Trophoblast cell (in vitro differentiated cells and primary cell): ENCODE data around the gene KCNIP4.

Source experiments
- DNase-seq, 2 donors: peaks; one replicate each; pipeline ENCODE4 v3.0.0-alpha.2; 2016
- H2AFZ ChIP-seq: 2 replicates; pipeline ENCODE4 v1.6.1; 2013; ENCODE audit warnings: low read length, moderate library complexity, mild to moderate bottlenecking; ENCODE audit not compliant: insufficient read depth, poor library complexity
- H2AK5ac ChIP-seq: 2 replicates; pipeline ENCODE4 v1.6.1; 2013; ENCODE audit warnings: mild to moderate bottlenecking, low read length
- H2BK120ac ChIP-seq: 2 replicates; pipeline ENCODE4 v1.6.1; 2013; ENCODE audit warnings: low read length, mild to moderate bottlenecking, moderate library complexity; ENCODE audit not compliant: insufficient read depth, poor library complexity
- H2BK12ac ChIP-seq: 2 replicates; pipeline ENCODE4 v1.6.1; 2013; ENCODE audit warnings: mild to moderate bottlenecking, low read length, moderate library complexity
- H2BK5ac ChIP-seq: 2 replicates; pipeline ENCODE4 v1.6.1; 2013; ENCODE audit warnings: low read length, low read depth, moderate library complexity, mild to moderate bottlenecking; ENCODE audit not compliant: poor library complexity
- H3K14ac ChIP-seq: 2 replicates; pipeline ENCODE4 v1.6.1; 2013; ENCODE audit warnings: mild to moderate bottlenecking, low read length
- H3K18ac ChIP-seq: 2 replicates; pipeline ENCODE4 v1.6.1; 2013; ENCODE audit warnings: mild to moderate bottlenecking, low read length
- H3K23ac ChIP-seq: 2 replicates; pipeline ENCODE4 v1.6.1; 2013; ENCODE audit warnings: low read length
- H3K27ac ChIP-seq: 2 replicates; pipeline ENCODE4 v1.5.1; 2013; ENCODE audit warnings: low read depth, mild to moderate bottlenecking, inconsistent platforms, low read length, moderate library complexity
- H3K27me3 ChIP-seq: 2 replicates; pipeline ENCODE4 v1.6.1; 2013; ENCODE audit warnings: inconsistent platforms, mild to moderate bottlenecking, low read length, moderate library complexity; ENCODE audit not compliant: insufficient read depth
- H3K36me3 ChIP-seq, 2 experiments: 1 replicate in 1 of 2; 2 replicates in 1 of 2; pipeline ENCODE4 v1.6.1; 2013; ENCODE audit warnings: low read length in 2 of 2, mild to moderate bottlenecking in 2 of 2, moderate library complexity in 1 of 2; ENCODE audit not compliant: insufficient read depth in 2 of 2, control insufficient read depth in 1 of 2
- H3K4ac ChIP-seq: 2 replicates; pipeline ENCODE4 v1.6.1; 2013; ENCODE audit warnings: low read depth, mild to moderate bottlenecking, low read length, moderate library complexity
- H3K4me1 ChIP-seq, 2 experiments: 1 replicate in 1 of 2; 2 replicates in 1 of 2; pipeline ENCODE4 v1.6.1; 2013; ENCODE audit warnings: low read length in 2 of 2, mild to moderate bottlenecking in 2 of 2, moderate library complexity in 1 of 2; ENCODE audit not compliant: insufficient read depth in 2 of 2, control insufficient read depth in 1 of 2
- H3K4me2 ChIP-seq: 2 replicates; pipeline ENCODE4 v1.6.1; 2013; ENCODE audit warnings: inconsistent platforms, mild to moderate bottlenecking, low read length, moderate library complexity
- H3K4me3 ChIP-seq: 2 replicates; pipeline ENCODE4 v1.5.1; 2013; ENCODE audit warnings: mild to moderate bottlenecking, low read depth, low read length, inconsistent platforms
- H3K79me1 ChIP-seq: one replicate; pipeline ENCODE4 v1.6.1; 2013; ENCODE audit warnings: low read length
- H3K79me2 ChIP-seq: 2 replicates; pipeline ENCODE4 v1.6.1; 2013; ENCODE audit warnings: low read length, mild to moderate bottlenecking; ENCODE audit not compliant: control insufficient read depth, insufficient read depth, poor library complexity
- H3K9ac ChIP-seq: 2 replicates; pipeline ENCODE4 v1.6.1; 2013; ENCODE audit warnings: mild to moderate bottlenecking, low read length
- H3K9me3 ChIP-seq: 2 replicates; pipeline ENCODE4 v1.6.1; 2013; ENCODE audit warnings: low read depth, mild to moderate bottlenecking, control low read depth, inconsistent platforms, low read length; ENCODE audit not compliant: insufficient read depth
- H4K12ac ChIP-seq: 2 replicates; pipeline ENCODE4 v1.6.1; 2013; ENCODE audit warnings: low read depth, mild to moderate bottlenecking, low read length, moderate library complexity
- H4K8ac ChIP-seq: 2 replicates; pipeline ENCODE4 v1.6.1; 2013; ENCODE audit warnings: low read depth, mild to moderate bottlenecking, low read length, moderate library complexity
- H4K91ac ChIP-seq: one replicate; pipeline ENCODE4 v1.6.1; 2013; ENCODE audit warnings: low read depth, mild to moderate bottlenecking, low read length, moderate library complexity
- WGBS: extraction: QIAGEN DNeasy Blood & Tissue Kit; methylation state at CpG from one replicate; pipeline ENCODE4 v1.1.7; 2013; ENCODE audit warnings: missing lambda C conversion rate; ENCODE audit not compliant: insufficient read length, insufficient coverage; ENCODE audit errors: extremely low coverage; 5-methylcytosine and 5-hydroxymethylcytosine counted together

Gene KCNIP4

GRCh38 chr4:20698820-20699219 lies 1249.8 kb downstream of the KCNIP4 start:
- H3K4ac ChIP-seq: no peak overlapping the region
- WGBS: no CpG with 5 or more reads among the region's 4 CpGs
- H3K4me2 ChIP-seq: no peak overlapping the region

GRCh38 chr4:20698382-20698781 lies 1250.2 kb downstream of the KCNIP4 start:
- H3K79me2 ChIP-seq: peaks cover 3% of the 10 kb centered on the region
- H3K27me3 ChIP-seq: no peaks in the 10 kb centered on the region
- no peak overlapping the region for H4K12ac ChIP-seq
- no peak overlapping the region for H3K23ac ChIP-seq
- no peak overlapping the region for H2BK5ac ChIP-seq
- H3K36me3 ChIP-seq: no peaks in the 10 kb centered on the region
- H3K14ac ChIP-seq: no peak overlapping the region
- H3K9ac ChIP-seq: no peak overlapping the region
- no peak overlapping the region for H3K4me2 ChIP-seq
- H3K27ac ChIP-seq: no peak overlapping the region
- H4K8ac ChIP-seq: no peak overlapping the region
- no peak overlapping the region for H2BK120ac ChIP-seq
- H3K79me1 ChIP-seq: peaks cover 3% of the 10 kb centered on the region
- no peak overlapping the region for H3K4me3 ChIP-seq
- WGBS: no CpG with 5 or more reads among the region's 4 CpGs
- H2BK12ac ChIP-seq: no peak overlapping the region
- no peak overlapping the region for H2AK5ac ChIP-seq
- no peak overlapping the region for H3K18ac ChIP-seq
- H2AFZ ChIP-seq: no peak overlapping the region
- peaks cover 0 to 4% of the 10 kb centered on the region in 2 experiments for H3K4me1 ChIP-seq
- H3K9me3 ChIP-seq: no peaks in the 10 kb centered on the region
- no peak overlapping the region for H3K4ac ChIP-seq
- no peak overlapping the region for H4K91ac ChIP-seq
- peak in 1 of 2 donors; percentile 10 for DNase-seq

More at GRCh38 chr4:20698820-20699219, 1249.8 kb downstream of the KCNIP4 start:
- Histone ChIP-seq H2BK5ac (no peak overlapping the region), H4K8ac (no peak overlapping the region), H3K27me3 (no peaks in the 10 kb centered on the region), H3K9me3 (no peaks in the 10 kb centered on the region), H4K91ac (no peak overlapping the region), H2AFZ (no peak overlapping the region), H2AK5ac (no peak overlapping the region), H2BK12ac (no peak overlapping the region), H3K4me3 (no peak overlapping the region), H3K18ac (no peak overlapping the region), H3K36me3 (no peaks in the 10 kb centered on the region), H3K79me2 (peaks cover 3% of the 10 kb centered on the region), H3K27ac (no peak overlapping the region), H3K4me1 (peaks cover 0 to 4% of the 10 kb centered on the region in 2 experiments), H3K9ac (no peak overlapping the region), H3K23ac (no peak overlapping the region), H3K14ac (no peak overlapping the region), H2BK120ac (no peak overlapping the region), H4K12ac (no peak overlapping the region), H3K79me1 (peaks cover 3% of the 10 kb centered on the region)
- DNase-seq: no peak

- no peak overlapping the region for H3K14ac ChIP-seq
- peaks cover 0 to 4% of the 10 kb centered on the region in 2 experiments for H3K4me1 ChIP-seq
- H3K9ac ChIP-seq: no peak overlapping the region
- no peaks in the 10 kb centered on the region for H3K27me3 ChIP-seq
- H2BK120ac ChIP-seq: no peak overlapping the region
- H3K36me3 ChIP-seq: no peaks in the 10 kb centered on the region
- peaks cover 3% of the 10 kb centered on the region for H3K79me2 ChIP-seq
- no peak overlapping the region for H3K27ac ChIP-seq
- no peak overlapping the region for H2BK12ac ChIP-seq
- no peak for DNase-seq
- H2BK5ac ChIP-seq: no peak overlapping the region
- peaks cover 3% of the 10 kb centered on the region for H3K79me1 ChIP-seq
- H3K4me3 ChIP-seq: no peak overlapping the region
- no peak overlapping the region for H3K18ac ChIP-seq
- H4K8ac ChIP-seq: no peak overlapping the region
- H3K23ac ChIP-seq: no peak overlapping the region
- WGBS: no CpG with 5 or more reads among the region's 1 CpG
- no peak overlapping the region for H4K12ac ChIP-seq
- H4K91ac ChIP-seq: no peak overlapping the region
- no peak overlapping the region for H2AFZ ChIP-seq
- H3K9me3 ChIP-seq: no peaks in the 10 kb centered on the region
- no peak overlapping the region for H3K4ac ChIP-seq
- no peak overlapping the region for H2AK5ac ChIP-seq
- no peak overlapping the region for H3K4me2 ChIP-seq
Observed at GRCh38 chr4:20696815-20697214, 1251.8 kb downstream of the KCNIP4 start.

GRCh38 chr4:20687864-20688263 lies 1260.7 kb downstream of the KCNIP4 start:
- Histone ChIP-seq H4K8ac (no peak overlapping the region), H3K27me3 (no peaks in the 10 kb centered on the region), H2BK120ac (no peak overlapping the region), H3K4ac (no peak overlapping the region), H3K79me1 (no peaks in the 10 kb centered on the region), H3K23ac (peak overlapping the region; percentile 34), H2BK5ac (no peak overlapping the region), H2BK12ac (no peak overlapping the region), H3K4me1 (no peaks in the 10 kb centered on the region), H3K4me2 (no peak overlapping the region), H3K18ac (no peak overlapping the region), H3K14ac (no peak overlapping the region), H3K4me3 (no peak overlapping the region), H3K79me2 (no peaks in the 10 kb centered on the region), H3K27ac (no peak overlapping the region), H2AFZ (no peak overlapping the region), H3K36me3 (no peaks in the 10 kb centered on the region), H3K9me3 (no peaks in the 10 kb centered on the region), H4K12ac (no peak overlapping the region), H2AK5ac (no peak overlapping the region), H4K91ac (no peak overlapping the region), H3K9ac (no peak overlapping the region)
- no CpG with 5 or more reads among the region's 3 CpGs for WGBS
- no peak for DNase-seq
